Keratinocyte (primary cell): ENCODE measurements around the gene AJAP1. TPM values are rescaled to one million over a fixed set of nuclear protein-coding genes. Genes with fewer than 3 reads are reported as not detected.

Experiments
- DNase-seq: peaks from one replicate; pipeline ENCODE4 v3.0.0-alpha.2; 2011; ENCODE audit warnings: low read depth, missing footprints, low spot score
- FAIRE-seq: peaks from 2 replicates; lab custom pipeline; 2011; peaks lifted over from hg19 to GRCh38; lab: Jason Lieb, UNC
- H2AFZ ChIP-seq: 2 replicates; pipeline ENCODE4 v1.6.0; 2012; ENCODE audit warnings: low read length, control low read depth, inconsistent platforms; ENCODE audit not compliant: control insufficient read depth
- H3K27ac ChIP-seq: 2 replicates; pipeline ENCODE4 v1.5.1; 2011; ENCODE audit warnings: low read length; ENCODE audit not compliant: control insufficient read depth, insufficient read depth
- H3K27me3 ChIP-seq: 3 replicates; pipeline ENCODE4 v1.6.0; 2011; ENCODE audit warnings: low read length; ENCODE audit not compliant: control insufficient read depth, insufficient read depth; ENCODE audit errors: extremely low read depth
- H3K36me3 ChIP-seq, 2 experiments: 2 replicates in 1 of 2; 3 replicates in 1 of 2; pipeline ENCODE4 v1.5.1; 2011; ENCODE audit warnings: low read length in 2 of 2, mild to moderate bottlenecking in 1 of 2; ENCODE audit not compliant: control insufficient read depth in 2 of 2, insufficient read depth in 2 of 2; ENCODE audit errors: extremely low read depth in 1 of 2
- H3K4me1 ChIP-seq: 3 replicates; pipeline ENCODE4 v1.5.1; 2011; ENCODE audit warnings: low read length; ENCODE audit not compliant: control insufficient read depth, insufficient read depth; ENCODE audit errors: extremely low read depth
- H3K4me2 ChIP-seq: 3 replicates; pipeline ENCODE4 v1.6.0; 2011; ENCODE audit warnings: low read depth, low read length; ENCODE audit not compliant: control insufficient read depth, insufficient read depth; ENCODE audit errors: extremely low read depth
- H3K4me3 ChIP-seq, 3 experiments: fragments of 200-600 bp in 1 of 3; sonication (generic) in 1 of 3; 2 replicates in 2 of 3; 3 replicates in 1 of 3; pipeline ENCODE4 v1.5.1; 2011 to 2016; ENCODE audit warnings: low read length in 3 of 3, mild to moderate bottlenecking in 3 of 3, control low read depth in 2 of 3, inconsistent platforms in 1 of 3, low read depth in 1 of 3, mixed read lengths in 1 of 3, mixed run types in 1 of 3, moderate library complexity in 1 of 3; ENCODE audit not compliant: control insufficient read depth in 2 of 3, insufficient read depth in 2 of 3; ENCODE audit errors: extremely low read depth in 1 of 3
- H3K79me2 ChIP-seq: 2 replicates; pipeline ENCODE4 v1.6.0; 2012; ENCODE audit warnings: low read length; ENCODE audit not compliant: control insufficient read depth, insufficient read depth
- H3K9ac ChIP-seq: 3 replicates; pipeline ENCODE4 v1.6.0; 2011; ENCODE audit warnings: low read length; ENCODE audit not compliant: control insufficient read depth, insufficient read depth; ENCODE audit errors: extremely low read depth
- H3K9me1 ChIP-seq: 3 replicates; pipeline ENCODE4 v1.6.0; 2011; ENCODE audit warnings: low read length; ENCODE audit not compliant: control insufficient read depth, insufficient read depth; ENCODE audit errors: extremely low read depth
- H3K9me3 ChIP-seq: 2 replicates; pipeline ENCODE4 v1.5.1; 2012; ENCODE audit warnings: low read depth, low read length; ENCODE audit not compliant: control insufficient read depth
- H4K20me1 ChIP-seq: 3 replicates; pipeline ENCODE4 v1.6.0; 2011; ENCODE audit warnings: low read length; ENCODE audit not compliant: control insufficient read depth, insufficient read depth; ENCODE audit errors: extremely low read depth
- EZH2 ChIP-seq: IDR thresholded peaks from one replicate; pipeline ENCODE4 v1.6.1; 2012; ENCODE audit warnings: inconsistent platforms, mild to moderate bottlenecking, low read length, moderate library complexity
- dilution Hi-C: fragments of 300-500 bp; cut with MboI; formaldehyde crosslinking; loops from one replicate; pipeline ENCODE4 v1.7.0; 2020; ENCODE audit warnings: low sequenced_read_pairs; ENCODE audit not compliant: extremely low pct_ligation_motif_present
- polyA plus RNA-seq, 5 experiments: library from polyadenylated mRNA; depleted of rRNA in 3 of 5; stranded (reverse) in 3 of 5; stranded (forward) in 1 of 5; unstranded in 1 of 5; fragments of >200 nt; gene quantifications; 1 replicate in 1 of 5; 2 replicates in 3 of 5; 3 replicates in 1 of 5; pipeline versions ENCODE4 v1.2.1 to v1.2.3, GENCODE V29; 2011 to 2012; ENCODE audit warnings: missing spikeins in 2 of 5, low read depth in 1 of 5, low replicate concordance in 1 of 5
- TF ChIP-seq, protein P1 (sequence below), 3 experiments: IDR thresholded peaks in 1 of 3; conservative IDR thresholded peaks in 1 of 3; optimal IDR thresholded peaks in 1 of 3; 2 replicates in 2 of 3; 3 replicates in 1 of 3; pipeline versions ENCODE3 to v1.5.1; 2011; ENCODE audit warnings: low read length in 3 of 3, mild to moderate bottlenecking in 3 of 3, moderate library complexity in 2 of 3, control low read depth in 1 of 3, inconsistent platforms in 1 of 3; ENCODE audit not compliant: insufficient read depth in 2 of 3; ENCODE audit errors: extremely low read depth in 1 of 3

Gene AJAP1
- polyA plus RNA-seq, 1 donor (not counting 4 experiments of a cell fraction or from before 2014, with no cell fraction given): 2.2 TPM

DNA sequence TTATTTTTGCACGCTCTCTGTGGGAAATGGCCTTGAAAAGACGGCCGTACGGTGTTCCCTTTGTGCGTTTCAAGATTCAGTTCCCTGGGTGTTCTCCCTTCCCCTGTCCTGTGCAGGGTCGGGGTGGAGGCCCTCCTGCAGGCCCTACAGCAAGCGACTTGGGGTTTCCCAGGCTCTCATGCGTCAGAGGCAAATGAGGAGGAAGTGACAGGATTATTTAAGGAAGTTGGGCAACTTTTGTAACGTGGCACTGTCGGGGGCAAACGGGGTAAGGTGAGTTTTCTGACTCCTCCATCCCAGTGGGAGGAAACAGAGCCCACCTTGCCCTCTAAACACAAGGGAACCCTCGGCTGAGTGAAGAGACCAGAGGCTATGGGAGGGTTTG is 16.1 kb upstream of the AJAP1 start:
- no peak for DNase-seq
- no peak overlapping the region for H3K27ac ChIP-seq
- dilution Hi-C loops: no loop called here

DNA sequence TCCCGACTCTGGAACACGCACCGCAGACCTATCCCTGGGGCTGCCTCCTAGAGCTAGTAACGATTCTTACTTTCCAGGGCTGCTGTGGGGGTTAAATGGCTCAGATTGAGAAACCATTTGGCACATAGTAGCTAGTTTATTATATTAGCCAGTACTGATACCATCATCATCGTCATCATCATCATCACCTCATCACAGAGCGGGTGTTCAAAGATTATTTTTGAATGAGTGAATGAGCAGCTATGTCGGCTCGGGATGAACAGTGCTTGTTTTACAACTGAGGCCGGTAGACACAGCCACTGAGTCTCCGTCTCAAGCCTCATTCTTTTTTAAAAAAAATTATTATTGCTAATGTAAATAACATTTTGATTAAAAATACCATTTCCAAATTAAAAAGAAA is 13.5 kb upstream of the AJAP1 start:
- Histone ChIP-seq H3K27me3 (no peaks in the 10 kb centered on the region), H2AFZ (no peak overlapping the region), H3K4me1 (peaks cover 13% of the 10 kb centered on the region), H3K79me2 (no peaks in the 10 kb centered on the region), H3K9me1 (no peaks in the 10 kb centered on the region), H3K27ac (no peak overlapping the region), H3K9ac (no peak overlapping the region), H3K4me2 (no peak overlapping the region), H3K36me3 (no peaks in the 10 kb centered on the region), H3K9me3 (no peaks in the 10 kb centered on the region), H4K20me1 (no peaks in the 10 kb centered on the region), H3K4me3 (no peak overlapping the region)
- DNase-seq (no peak), FAIRE-seq (no peak)
- TF ChIP-seq, protein P1, sequence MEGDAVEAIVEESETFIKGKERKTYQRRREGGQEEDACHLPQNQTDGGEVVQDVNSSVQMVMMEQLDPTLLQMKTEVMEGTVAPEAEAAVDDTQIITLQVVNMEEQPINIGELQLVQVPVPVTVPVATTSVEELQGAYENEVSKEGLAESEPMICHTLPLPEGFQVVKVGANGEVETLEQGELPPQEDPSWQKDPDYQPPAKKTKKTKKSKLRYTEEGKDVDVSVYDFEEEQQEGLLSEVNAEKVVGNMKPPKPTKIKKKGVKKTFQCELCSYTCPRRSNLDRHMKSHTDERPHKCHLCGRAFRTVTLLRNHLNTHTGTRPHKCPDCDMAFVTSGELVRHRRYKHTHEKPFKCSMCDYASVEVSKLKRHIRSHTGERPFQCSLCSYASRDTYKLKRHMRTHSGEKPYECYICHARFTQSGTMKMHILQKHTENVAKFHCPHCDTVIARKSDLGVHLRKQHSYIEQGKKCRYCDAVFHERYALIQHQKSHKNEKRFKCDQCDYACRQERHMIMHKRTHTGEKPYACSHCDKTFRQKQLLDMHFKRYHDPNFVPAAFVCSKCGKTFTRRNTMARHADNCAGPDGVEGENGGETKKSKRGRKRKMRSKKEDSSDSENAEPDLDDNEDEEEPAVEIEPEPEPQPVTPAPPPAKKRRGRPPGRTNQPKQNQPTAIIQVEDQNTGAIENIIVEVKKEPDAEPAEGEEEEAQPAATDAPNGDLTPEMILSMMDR (optimal IDR thresholded peaks at IDR 0.05 in 1 of 3, IDR thresholded peaks at IDR 0.05 in 1 of 3, conservative IDR thresholded peaks at IDR 0.05 in 1 of 3; ENCODE audit: extremely low read depth in 1 of 3, insufficient read depth in 2 of 3, low read length in 3 of 3): no peak
- TF ChIP-seq EZH2: no peak
- dilution Hi-C loops: no loop called here

More for the DNA sequence above, 16.1 kb upstream of the AJAP1 start:
- no peaks in the 10 kb centered on the region for H3K9me1 ChIP-seq
- TF ChIP-seq, protein P1 (optimal IDR thresholded peaks at IDR 0.05 in 1 of 3, IDR thresholded peaks at IDR 0.05 in 1 of 3, conservative IDR thresholded peaks at IDR 0.05 in 1 of 3; ENCODE audit: extremely low read depth in 1 of 3, insufficient read depth in 2 of 3, low read length in 3 of 3): no peak
- TF ChIP-seq EZH2: no peak
- H3K9me3 ChIP-seq: no peaks in the 10 kb centered on the region
- H3K4me3 ChIP-seq: no peak overlapping the region
- no peak overlapping the region for H3K9ac ChIP-seq
- FAIRE-seq: no peak
- H3K36me3 ChIP-seq: no peaks in the 10 kb centered on the region
- no peaks in the 10 kb centered on the region for H3K4me1 ChIP-seq
- no peaks in the 10 kb centered on the region for H4K20me1 ChIP-seq
- H2AFZ ChIP-seq: no peak overlapping the region
- H3K27me3 ChIP-seq: no peaks in the 10 kb centered on the region
- no peak overlapping the region for H3K4me2 ChIP-seq
- H3K79me2 ChIP-seq: no peaks in the 10 kb centered on the region
